Muscle layer of colon (tissue), 2 donors: ENCODE measurements around the gene MS4A1.
"Not testable (repeated sequence)": the region's sequence is repeated elsewhere in the genome, so short reads cannot be mapped to it uniquely, and the experiment has no call there.

Experiments used
- H3K27ac ChIP-seq: one replicate; pipeline ENCODE4 v1.7.0; 2013; ENCODE audit warnings: low read depth, mild to moderate bottlenecking, low read length, moderate library complexity
- H3K27me3 ChIP-seq, 2 donors: one replicate each; pipeline ENCODE4 v1.7.0; 2013; ENCODE audit warnings: low read length in 2 of 2, mild to moderate bottlenecking in 2 of 2; ENCODE audit not compliant: insufficient read depth in 2 of 2, control insufficient read depth in 1 of 2
- H3K36me3 ChIP-seq: one replicate; pipeline ENCODE4 v1.7.0; 2013; ENCODE audit warnings: mild to moderate bottlenecking, low read length; ENCODE audit not compliant: insufficient read depth
- H3K4me1 ChIP-seq: one replicate; pipeline ENCODE4 v1.7.0; 2013; ENCODE audit warnings: mild to moderate bottlenecking, low read length; ENCODE audit not compliant: insufficient read depth
- H3K4me3 ChIP-seq, 2 donors: one replicate each; pipeline ENCODE4 v1.7.0; 2013; ENCODE audit warnings: low read length in 2 of 2, low read depth in 1 of 2, mild to moderate bottlenecking in 1 of 2, moderate library complexity in 1 of 2
- H3K9ac ChIP-seq: one replicate; pipeline ENCODE4 v1.7.0; 2013; ENCODE audit warnings: low read length
- H3K9me3 ChIP-seq: one replicate; pipeline ENCODE4 v1.7.0; 2013; ENCODE audit warnings: mild to moderate bottlenecking, low read length
- donor health status: abdominal sarcoma.
- donor health status: Adenocarcinoma of cecum.

MS4A1 gene

GRCh38 chr11:60504219-60504905, 48.7 kb downstream of the MS4A1 start:
- H3K36me3 ChIP-seq, result no peaks in the 10 kb centered on the region
- H3K27ac ChIP-seq, result no peak overlapping the region
- H3K9me3 ChIP-seq, result no peaks in the 10 kb centered on the region
- no peak overlapping the region for H3K4me3 ChIP-seq
- H3K4me1 ChIP-seq, result no peaks in the 10 kb centered on the region
- H3K27me3 ChIP-seq, result no peaks in the 10 kb centered on the region
- no peak overlapping the region for H3K9ac ChIP-seq

DNA sequence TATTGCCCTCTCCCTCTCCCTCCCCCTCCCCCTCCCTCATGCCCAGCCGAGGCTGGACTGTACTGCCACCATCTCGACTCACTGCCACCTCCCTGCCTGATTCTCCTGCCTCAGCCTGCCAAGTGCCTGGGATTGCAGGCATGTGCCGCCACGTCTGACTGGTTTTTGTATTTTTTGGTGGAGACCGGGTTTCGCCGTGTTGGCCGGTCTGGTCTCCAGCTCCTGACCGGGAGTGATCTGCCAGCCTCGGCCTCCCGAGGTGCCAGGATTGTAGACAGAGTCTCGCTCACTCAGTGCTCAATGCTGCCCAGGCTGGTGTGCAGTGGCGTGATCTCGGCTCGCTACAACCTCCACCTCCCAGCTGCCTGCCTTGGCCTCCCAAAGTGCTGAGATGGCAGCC, 54.0 kb downstream of the MS4A1 start:
- H3K36me3 ChIP-seq, H3K27ac ChIP-seq, H3K9ac ChIP-seq, H3K4me1 ChIP-seq, H3K4me3 ChIP-seq, H3K9me3 ChIP-seq, H3K27me3 ChIP-seq: not testable (repeated sequence)

GRCh38 chr11:60510209-60510608, 54.6 kb downstream of the MS4A1 start:
- not testable (repeated sequence) for H3K4me3 ChIP-seq, H3K9me3 ChIP-seq, H3K9ac ChIP-seq, H3K36me3 ChIP-seq, H3K27ac ChIP-seq, H3K4me1 ChIP-seq, H3K27me3 ChIP-seq

GRCh38 chr11:60511393-60511792, 55.7 kb downstream of the MS4A1 start:
- no peaks in the 10 kb centered on the region for H3K4me1 ChIP-seq
- H3K36me3 ChIP-seq, result no peaks in the 10 kb centered on the region
- no peak overlapping the region for H3K27ac ChIP-seq
- no peak overlapping the region for H3K9ac ChIP-seq
- no peaks in the 10 kb centered on the region for H3K27me3 ChIP-seq
- no peaks in the 10 kb centered on the region for H3K9me3 ChIP-seq
- H3K4me3 ChIP-seq, result no peak overlapping the region

GRCh38 chr11:60512651-60513225, 57.1 kb downstream of the MS4A1 start:
- Histone ChIP-seq H3K27me3 (no peaks in the 10 kb centered on the region), H3K4me1 (no peaks in the 10 kb centered on the region), H3K27ac (no peak overlapping the region), H3K9me3 (no peaks in the 10 kb centered on the region), H3K9ac (no peak overlapping the region), H3K36me3 (no peaks in the 10 kb centered on the region), H3K4me3 (no peak overlapping the region)

GRCh38 chr11:60513496-60514460, 58.1 kb downstream of the MS4A1 start:
- H3K36me3 ChIP-seq, result no peaks in the 10 kb centered on the region
- no peak overlapping the region for H3K4me3 ChIP-seq
- no peak overlapping the region for H3K27ac ChIP-seq

GRCh38 chr11:60515144-60515855, 59.7 kb downstream of the MS4A1 start, which contains the start of gene MS4A13:
MS4A13 (plus strand) TSS chr11:60515392; CDS start chr11:60518084, 2,692 bp downstream.
- no peak within 1 kb of the TSS for H3K27ac ChIP-seq
- no peak within 1 kb of the TSS for H3K4me3 ChIP-seq
- H3K9ac ChIP-seq, result no peak within 1 kb of the TSS
- H3K36me3 ChIP-seq, result no peaks in the 10 kb centered on the region
- no peaks in the 10 kb centered on the region for H3K9me3 ChIP-seq
- no peaks in the 10 kb centered on the region for H3K4me1 ChIP-seq
- H3K27me3 ChIP-seq, result no peaks in the 10 kb centered on the region

More at GRCh38 chr11:60513496-60514460, 58.1 kb downstream of the MS4A1 start:
- H3K4me1 ChIP-seq, result no peaks in the 10 kb centered on the region
- no peaks in the 10 kb centered on the region for H3K9me3 ChIP-seq
- H3K27me3 ChIP-seq, result no peaks in the 10 kb centered on the region
- no peak overlapping the region for H3K9ac ChIP-seq
